ENCODE results near the gene ATAD5. TPM values are rescaled to one million over a fixed set of nuclear protein-coding genes. Genes with fewer than 3 reads are reported as not detected.
A peak's percentile ranks its signal among the peaks of the same experiment; 100 is the strongest.

The ATAD5 gene
- total and polyA plus RNA-seq, 8 donors, result 0.15 to 9.7 (median 0.97) TPM

GRCh38 chr17:30840771-30841170 is 9.0 kb downstream of the ATAD5 start:
- TF ChIP-seq POLR2A (IDR thresholded peaks at IDR 0.05), result no peak
- TF ChIP-seq EP300 (IDR thresholded peaks at IDR 0.05), result no peak
- no peak for TF ChIP-seq CTCF (IDR thresholded peaks at IDR 0.05)
- no peak for TF ChIP-seq POLR2AphosphoS5 (IDR thresholded peaks at IDR 0.05)
- Histone ChIP-seq H3K27me3 (no peaks in the 10 kb centered on the region), H3K9me3 (no peaks in the 10 kb centered on the region), H3K27ac (peak overlapping the region in 2 of 5 donors; percentile 19 to 61), H3K4me3 (no peak overlapping the region), H3K36me3 (peaks cover 0 to 15% (median 4%) of the 10 kb centered on the region in 4 donors), H3K4me1 (no peaks in the 10 kb centered on the region)
- intact Hi-C loops (cut with DNase I; ENCODE audit: low total_unique reads), result no loop called here
- DNase-seq, result no peak
- 88 to 99% (median 96%) methylated on average over 7 of the region's 7 CpGs for WGBS, 5 donors

DNA sequence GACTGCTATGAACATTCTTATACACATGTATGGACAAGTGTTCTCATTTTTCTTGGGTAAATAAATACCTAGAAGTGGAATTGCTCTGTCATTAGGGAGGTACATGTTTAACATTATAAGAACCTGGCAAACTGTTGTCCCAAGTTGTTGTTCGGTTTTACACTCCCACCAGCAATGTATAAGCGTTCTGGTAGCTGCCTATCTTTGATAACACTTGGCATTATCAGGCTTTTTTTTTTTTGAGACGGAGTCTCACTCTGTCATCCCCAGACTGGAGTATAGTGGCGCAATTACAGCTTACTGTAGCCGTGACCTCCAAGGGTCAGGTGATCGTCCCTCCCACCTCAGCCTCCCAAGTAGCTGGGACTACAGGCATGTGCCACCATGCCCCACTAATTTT is 16.3 kb downstream of the ATAD5 start:
- no peak overlapping the region for H3K27ac ChIP-seq
- DNase-seq, result no peak
- no peaks in the 10 kb centered on the region for H3K9me3 ChIP-seq
- WGBS, 5 donors, result 89 to 93% (median 90%) methylated on average over 6 of the region's 6 CpGs
- no peak overlapping the region for H3K4me3 ChIP-seq
- intact Hi-C loops (cut with DNase I; ENCODE audit: low total_unique reads), result no loop called here
- no peak for TF ChIP-seq CTCF (IDR thresholded peaks at IDR 0.05)
- no peak for TF ChIP-seq EP300 (IDR thresholded peaks at IDR 0.05)
- TF ChIP-seq POLR2A (IDR thresholded peaks at IDR 0.05), result no peak
- no peak for TF ChIP-seq POLR2AphosphoS5 (IDR thresholded peaks at IDR 0.05)
- H3K4me1 ChIP-seq, result no peaks in the 10 kb centered on the region
- H3K36me3 ChIP-seq, result peaks cover 0 to 19% (median 3%) of the 10 kb centered on the region in 4 donors
- no peaks in the 10 kb centered on the region for H3K27me3 ChIP-seq

- TF ChIP-seq CTCF (IDR thresholded peaks at IDR 0.05), result no peak
- Histone ChIP-seq H3K27me3 (no peaks in the 10 kb centered on the region), H3K9me3 (no peaks in the 10 kb centered on the region), H3K4me3 (no peak overlapping the region), H3K36me3 (peaks cover 0 to 9% (median 5%) of the 10 kb centered on the region in 4 donors), H3K4me1 (no peaks in the 10 kb centered on the region), H3K27ac (no peak overlapping the region)
- intact Hi-C loops (cut with DNase I; ENCODE audit: low total_unique reads), result no loop called here
- 92 to 100% (median 98%) methylated on average over 3 of the region's 3 CpGs for WGBS, 5 donors
- DNase-seq, result no peak
Observed at GRCh38 chr17:30854146-30854545, 22.4 kb downstream of the ATAD5 start.

GRCh38 chr17:30858556-30859250 is 26.9 kb downstream of the ATAD5 start:
- no peak for DNase-seq
- 85 to 95% (median 94%) methylated on average over 9 of the region's 9 CpGs for WGBS, 5 donors
- H3K4me1 ChIP-seq, result no peaks in the 10 kb centered on the region
- no peak for TF ChIP-seq CTCF (IDR thresholded peaks at IDR 0.05)
- TF ChIP-seq EP300 (IDR thresholded peaks at IDR 0.05), result no peak
- TF ChIP-seq POLR2A (IDR thresholded peaks at IDR 0.05), result no peak
- H3K36me3 ChIP-seq, result peaks cover 0 to 20% (median 7%) of the 10 kb centered on the region in 4 donors
- H3K27me3 ChIP-seq, result no peaks in the 10 kb centered on the region
- no peak overlapping the region for H3K27ac ChIP-seq
- no peak overlapping the region for H3K4me3 ChIP-seq
- no peaks in the 10 kb centered on the region for H3K9me3 ChIP-seq
- intact Hi-C loops (cut with DNase I; ENCODE audit: low total_unique reads), result no loop called here

All from stomach (tissue), 9 donors.